ENCODE data around the gene TPST1.

GRCh38 chr7:66272321-66272720 lies 67.2 kb downstream of the TPST1 start:
- TF ChIP-seq ATF7 (IDR thresholded peaks at IDR 0.05) (no peak), NUFIP1 (IDR thresholded peaks at IDR 0.05; ENCODE audit: partially characterized antibody) (no peak), PATZ1 (CRISPR knock-in tag; IDR thresholded peaks at IDR 0.05; ENCODE audit: borderline replicate concordance) (no peak), CEBPZ (IDR thresholded peaks at IDR 0.05; ENCODE audit: borderline replicate concordance, low read depth, low read length) (no peak), BRCA1 (IDR thresholded peaks at IDR 0.05) (no peak), BRCA1 (CRISPR knock-in tag; IDR thresholded peaks at IDR 0.05) (no peak), POLR2AphosphoS5 (IDR thresholded peaks at IDR 0.05; ENCODE audit: control insufficient read depth, insufficient read depth, low read depth, low read length) (no peak), MAX (CRISPR knock-in tag; IDR thresholded peaks at IDR 0.05) (no peak)

All from K562 (cell line).